NCI-H446 (cell line): Measurements from ENCODE around the gene MAP3K4.
"Not testable (repeated sequence)": the region's sequence is repeated elsewhere in the genome, so short reads cannot be mapped to it uniquely, and the experiment has no call there.

ENCODE experiments used
- DNase-seq, 2 experiments: peaks; one replicate each; lab custom pipeline; 2025; lab: John Stamatoyannopoulos, UW

The MAP3K4 gene

DNA sequence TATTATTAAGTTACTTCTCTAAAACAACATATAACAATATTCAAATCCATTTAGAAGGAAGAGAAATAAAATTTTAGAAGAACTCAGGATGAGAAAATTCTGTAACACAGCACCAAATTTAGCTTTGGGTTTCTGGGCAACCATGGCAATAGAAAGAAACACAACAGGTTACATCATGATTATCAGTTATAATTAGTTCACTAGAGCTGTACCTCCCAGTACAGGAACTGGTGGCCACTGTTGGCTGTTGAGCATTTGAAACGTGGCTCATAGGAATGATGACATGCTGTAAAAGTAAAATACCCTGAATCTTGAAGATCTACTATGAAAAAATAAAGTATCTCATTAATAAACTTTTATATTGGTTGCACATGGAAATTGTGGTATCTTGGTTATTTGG lies 23.7 kb upstream of the MAP3K4 start:
- no peak for DNase-seq

DNA sequence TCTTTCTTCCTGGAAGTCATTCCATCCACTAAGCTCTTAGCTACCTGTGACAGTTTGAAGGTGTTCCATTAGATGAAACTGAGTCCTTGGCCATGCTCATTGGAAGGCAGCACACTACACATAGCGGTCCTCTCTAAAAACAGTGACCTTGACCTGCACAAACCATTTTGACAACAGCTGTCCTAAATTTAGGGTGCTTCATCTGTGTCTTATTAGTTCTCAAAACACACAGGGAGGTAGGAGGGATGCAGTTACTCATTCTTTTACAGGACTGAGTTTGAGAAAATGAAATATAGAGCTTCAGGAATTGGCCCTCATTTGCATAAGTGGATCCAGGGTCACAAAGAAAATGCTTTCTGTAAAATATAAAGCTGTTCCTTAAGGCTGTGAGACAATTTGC lies 20.4 kb upstream of the MAP3K4 start:
- DNase-seq, result no peak

DNA sequence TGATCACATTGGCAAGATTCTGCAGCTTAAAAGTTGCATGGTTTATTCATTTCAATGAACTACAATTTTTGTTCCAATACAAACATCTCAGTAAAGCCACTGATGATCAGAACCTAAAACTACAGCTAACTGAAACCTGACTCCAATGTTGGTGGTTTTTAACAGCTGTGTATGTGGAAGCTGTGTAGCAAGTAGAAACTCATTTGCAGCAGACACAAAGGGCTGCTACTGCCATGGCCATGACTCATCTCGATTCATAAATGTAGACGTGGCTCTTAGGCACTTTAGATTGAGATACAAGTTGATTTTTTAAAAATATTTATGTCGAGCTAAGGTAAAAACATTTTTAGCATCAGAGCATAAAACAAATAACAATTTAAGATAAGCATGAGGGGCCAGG lies 19.5 kb upstream of the MAP3K4 start:
- DNase-seq, result peak in 1 of 2 experiments; percentile 21

DNA sequence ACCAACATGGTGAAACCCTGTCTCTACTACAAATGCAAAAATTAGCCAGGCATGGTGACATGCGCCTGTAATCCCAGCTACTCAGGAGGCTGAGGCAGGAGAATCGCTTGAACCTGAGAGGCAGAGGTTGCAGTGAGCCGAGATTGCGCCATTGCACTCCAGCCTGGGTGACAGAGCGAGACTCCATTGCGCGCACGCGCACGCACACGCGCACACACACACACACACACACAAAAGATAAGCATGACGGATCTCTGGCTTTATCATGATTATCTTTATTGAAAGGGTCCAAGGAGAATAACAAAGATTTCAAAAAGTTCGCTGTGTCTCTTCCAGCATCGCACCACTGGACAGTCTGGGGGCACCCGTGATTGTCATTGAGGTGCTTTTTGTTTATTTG lies 19.0 kb upstream of the MAP3K4 start:
- DNase-seq, result not testable (repeated sequence)

DNA sequence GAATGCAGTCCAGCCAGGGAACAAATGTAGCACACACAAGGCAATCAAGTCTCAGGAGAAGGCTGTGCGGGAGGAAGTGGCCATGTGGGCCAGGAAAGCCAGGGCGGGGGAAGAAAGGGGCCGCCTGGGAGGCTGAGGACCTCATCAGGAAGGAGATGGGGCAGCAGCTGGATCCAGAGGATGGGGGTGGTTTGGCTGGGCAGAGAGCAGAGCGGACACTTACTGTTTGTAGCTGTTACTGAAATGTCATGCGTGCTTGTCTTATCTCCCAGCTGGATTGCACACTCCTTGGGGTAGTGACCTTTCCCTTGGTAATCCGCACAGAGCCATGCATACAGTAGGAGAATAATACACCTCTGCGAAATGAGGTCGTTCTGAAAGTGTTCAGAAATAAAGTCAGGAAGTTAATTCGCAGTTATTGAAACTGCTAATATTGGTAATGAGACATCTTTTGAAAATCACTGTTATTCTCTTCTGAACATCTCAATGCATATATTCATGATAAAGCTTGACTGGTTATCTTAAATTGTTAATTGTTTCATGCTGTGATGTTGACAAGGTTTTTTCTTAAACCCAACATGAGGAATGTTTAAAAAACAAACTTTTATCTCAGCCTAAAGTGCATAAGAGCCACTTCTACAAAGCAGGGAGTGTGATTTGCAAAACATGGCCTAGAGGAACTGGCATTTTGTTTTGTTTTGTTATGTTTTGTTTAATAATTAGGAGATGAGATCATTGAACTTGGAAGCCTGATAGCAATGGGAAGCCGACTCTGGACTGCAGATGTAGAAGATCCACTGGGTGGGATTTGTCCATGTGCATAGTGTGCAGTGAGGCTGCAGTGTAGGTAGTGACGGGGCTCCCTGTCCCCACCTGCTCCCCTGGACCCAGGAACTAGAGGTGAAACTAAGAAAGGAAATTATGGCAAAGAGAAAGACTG lies 18.0 kb upstream of the MAP3K4 start:
- DNase-seq, result no peak

DNA sequence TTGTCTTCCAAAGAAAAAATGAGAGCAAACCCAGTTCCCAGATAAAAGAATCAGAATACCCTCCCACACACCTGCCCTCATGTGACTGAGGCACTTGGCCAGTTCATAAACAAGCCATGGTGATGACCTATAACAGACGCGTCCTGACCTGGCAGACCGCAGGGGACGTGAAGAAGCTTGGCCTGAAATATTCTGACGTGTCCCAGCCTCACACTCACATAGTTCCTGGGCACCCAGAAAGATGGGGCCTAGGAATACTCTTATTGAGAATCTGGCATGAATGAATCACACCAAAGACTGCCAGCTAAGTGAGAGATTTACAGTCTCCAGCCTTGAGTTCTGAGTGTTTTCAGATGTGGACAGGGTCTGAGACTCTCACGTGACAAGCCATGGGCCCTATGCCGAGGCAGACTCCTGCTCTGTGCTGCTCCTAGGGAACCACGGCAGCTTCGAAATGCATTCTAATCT lies 17.2 kb upstream of the MAP3K4 start:
- DNase-seq, result peak in 1 of 2 experiments; percentile 61

DNA sequence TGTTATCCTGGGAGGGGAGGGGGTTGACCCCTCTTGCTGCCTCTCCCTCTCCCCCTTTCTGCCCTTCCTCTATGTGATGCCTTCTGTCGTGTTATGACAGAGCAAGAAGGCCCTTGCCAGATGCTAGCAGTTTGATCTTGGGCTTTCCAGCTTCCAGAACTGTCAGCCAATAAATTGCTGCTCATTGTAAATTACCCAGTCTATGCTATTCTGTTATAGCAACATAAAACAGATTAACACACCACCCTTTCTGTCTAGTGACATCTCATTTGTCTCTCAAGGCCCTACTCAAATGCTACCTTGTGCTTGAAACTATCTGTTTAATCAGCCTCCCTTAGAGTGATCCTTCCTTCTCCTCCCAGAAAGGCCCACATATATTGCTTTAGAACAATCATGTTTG lies 16.4 kb upstream of the MAP3K4 start:
- DNase-seq, result peak in 1 of 2 experiments; percentile 13

DNA sequence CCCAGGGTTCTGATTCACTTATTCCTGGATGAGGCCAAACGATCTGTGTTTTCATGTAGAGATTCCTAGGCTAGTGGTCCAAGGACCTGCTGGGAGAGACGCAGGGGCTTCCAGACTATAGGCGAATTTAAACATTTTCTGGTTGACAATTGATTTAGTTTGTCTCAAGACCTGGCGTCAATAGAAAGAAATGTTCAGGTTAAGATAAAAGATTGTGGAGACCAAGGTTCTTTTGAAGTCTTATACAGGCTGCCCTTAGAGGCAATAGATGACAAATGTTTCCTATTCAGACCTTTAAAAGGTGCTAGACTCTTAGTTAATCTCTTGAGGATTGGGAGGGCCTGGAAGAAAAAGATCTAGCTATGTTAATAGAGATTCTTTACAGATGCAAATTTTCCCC lies 15.6 kb upstream of the MAP3K4 start:
- DNase-seq, result not testable (repeated sequence)

DNA sequence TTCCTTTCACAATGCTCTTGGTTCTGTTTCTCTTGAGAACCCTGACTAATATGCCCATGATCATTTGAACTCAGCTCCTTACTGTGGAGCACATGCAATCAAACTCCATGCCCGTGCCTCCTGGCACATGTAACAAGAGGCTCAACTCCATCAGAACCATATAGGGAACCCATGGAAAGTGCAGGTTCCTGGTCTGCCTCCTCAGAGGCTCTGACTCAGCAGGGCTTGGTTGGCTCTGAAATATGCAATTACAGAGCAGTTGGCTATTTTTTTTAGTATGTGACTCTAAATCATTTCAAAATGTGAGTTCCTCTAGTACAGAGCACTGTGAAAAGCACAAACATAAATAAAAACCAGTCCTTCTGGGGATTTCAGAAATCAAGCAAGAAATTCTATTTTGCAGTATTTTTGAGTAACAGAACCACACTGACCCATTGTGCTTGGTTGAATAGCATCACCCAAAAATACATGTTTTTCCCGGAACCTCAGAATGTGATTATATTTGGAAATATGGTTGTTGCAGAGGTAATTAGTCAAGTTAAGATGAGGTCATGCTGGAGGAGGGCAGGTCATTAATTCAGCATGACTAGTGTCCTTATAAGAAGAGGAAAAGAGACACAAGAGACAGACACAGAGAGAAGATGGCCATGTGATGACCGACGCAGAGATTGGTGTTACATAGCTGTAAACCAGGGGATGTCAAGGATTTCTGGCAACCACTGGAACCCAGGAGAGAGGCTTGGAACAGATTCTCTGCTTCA lies 13.2 kb upstream of the MAP3K4 start:
- no peak for DNase-seq

DNA sequence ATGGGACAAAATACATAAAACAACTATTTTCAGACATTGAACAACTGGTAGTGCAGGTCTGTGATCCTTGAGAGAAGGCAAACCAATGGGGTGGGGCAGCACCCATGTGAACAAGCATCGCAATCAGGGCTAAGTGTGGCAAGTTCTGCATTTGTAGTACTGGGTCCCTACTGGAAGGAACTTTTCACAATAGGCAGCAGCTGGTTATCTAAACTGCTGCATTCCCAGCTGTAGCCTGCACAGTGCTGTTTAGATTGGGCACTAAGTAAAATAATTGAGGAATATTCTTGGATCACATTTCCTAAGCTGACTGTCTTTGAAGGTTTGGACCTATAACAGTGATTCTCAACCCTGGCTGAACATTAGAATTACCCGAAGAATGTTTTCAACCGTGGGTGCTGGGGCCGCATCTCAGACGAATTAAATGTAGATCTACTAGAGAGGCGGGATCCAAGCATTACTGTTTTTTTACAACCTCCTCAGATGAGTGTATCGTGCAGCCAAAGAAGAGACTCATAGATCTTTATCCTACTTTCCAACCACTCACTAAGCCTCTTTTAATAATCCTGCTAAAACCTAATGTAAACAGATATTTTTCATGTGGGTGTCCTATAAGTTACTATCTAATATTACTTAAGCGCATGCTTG lies 12.4 kb upstream of the MAP3K4 start:
- DNase-seq, result no peak

DNA sequence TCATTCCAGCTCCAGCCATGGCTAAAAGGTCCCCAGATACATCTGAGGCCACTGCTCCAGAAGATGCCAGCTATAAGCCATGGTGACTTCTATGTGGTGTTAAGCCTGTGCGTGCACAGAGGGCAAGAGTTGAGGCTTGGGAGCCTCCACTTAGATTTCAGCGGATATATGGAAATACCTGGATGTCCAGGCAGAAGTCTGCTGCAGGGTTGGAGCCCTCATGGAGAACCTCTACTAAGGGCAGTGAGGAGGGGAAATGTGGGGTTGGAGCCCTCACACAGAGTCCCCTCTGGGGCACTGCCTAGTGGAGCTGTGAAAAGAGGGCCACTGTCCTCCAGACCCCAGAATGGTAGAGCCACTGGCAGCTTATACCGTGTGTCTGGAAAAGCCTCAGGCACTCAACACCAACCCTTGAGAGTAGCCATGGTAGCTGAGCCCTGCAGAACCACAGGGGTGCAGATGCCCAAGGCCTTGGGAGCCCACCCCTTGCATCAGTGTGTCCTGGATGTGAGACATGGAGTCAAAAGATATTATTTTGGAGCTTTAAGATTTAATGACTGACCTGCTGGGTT lies 8.1 kb upstream of the MAP3K4 start:
- DNase-seq, result not testable (repeated sequence)

DNA sequence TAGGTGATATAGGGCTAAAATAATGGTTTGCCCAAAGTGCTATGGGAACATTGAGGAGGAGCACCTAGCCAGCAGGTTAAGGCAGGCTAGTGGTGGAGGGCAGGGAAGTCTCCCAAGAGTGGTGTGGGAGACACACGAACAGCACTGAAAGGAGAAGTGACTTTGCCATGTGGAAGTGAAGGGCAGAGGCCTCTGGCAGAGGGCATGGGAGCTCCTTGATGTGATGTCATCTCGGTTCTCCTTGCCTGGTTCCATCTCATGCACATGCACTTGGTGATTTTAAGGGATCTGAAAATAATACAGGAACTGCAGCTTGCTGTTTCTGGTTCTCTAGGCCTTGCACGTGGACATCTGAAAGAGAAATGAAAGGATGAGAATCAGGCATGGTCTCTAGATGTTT lies 4.7 kb upstream of the MAP3K4 start:
- no peak for DNase-seq

DNA sequence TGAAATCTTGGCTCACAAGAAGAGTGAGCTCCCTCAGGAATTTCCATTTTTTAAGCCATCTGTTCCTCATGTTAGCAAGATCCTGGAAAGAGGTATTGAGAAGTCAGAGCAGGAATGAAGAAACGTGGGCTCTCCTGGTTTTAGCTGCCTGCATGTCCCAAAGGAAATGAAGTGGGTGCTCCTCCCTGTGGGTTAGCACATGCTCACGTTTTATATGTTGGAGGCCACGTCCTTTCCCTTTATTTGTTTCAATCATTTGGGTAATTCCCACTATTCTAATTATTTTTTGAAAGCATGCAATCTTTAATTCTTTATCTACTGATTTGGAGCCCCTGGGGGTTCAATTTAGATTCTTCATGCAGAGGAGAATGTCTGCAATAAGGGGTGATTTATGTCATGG lies 4.3 kb upstream of the MAP3K4 start:
- peak in 1 of 2 experiments; percentile 27 for DNase-seq

DNA sequence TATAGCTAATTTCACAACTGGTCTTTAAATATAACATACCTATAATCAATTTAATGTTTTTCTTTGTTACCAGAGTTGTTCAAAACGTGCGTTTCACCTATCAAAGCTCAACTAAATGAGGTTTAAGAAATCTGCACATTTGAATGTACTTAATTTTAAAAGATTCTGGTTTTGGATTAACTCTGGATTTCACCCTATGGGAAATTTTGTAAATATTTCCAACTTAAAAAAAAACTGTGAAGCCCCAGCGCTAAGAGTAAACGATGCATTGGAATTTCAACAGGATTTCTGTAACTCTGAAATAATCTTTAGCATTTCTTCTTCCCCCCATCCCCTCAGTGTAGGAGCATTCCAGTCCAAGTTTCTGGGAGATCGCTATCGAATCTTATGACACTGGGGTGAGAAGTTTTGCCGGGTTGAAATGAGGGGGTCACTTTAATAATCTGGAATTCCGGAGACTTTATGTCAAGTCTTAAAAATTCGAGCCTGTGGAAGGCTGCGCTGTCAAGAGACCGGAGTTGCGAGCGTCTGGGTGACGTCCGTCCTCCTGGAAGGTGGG lies 643 bp upstream of the MAP3K4 start:
- no peak for DNase-seq

DNA sequence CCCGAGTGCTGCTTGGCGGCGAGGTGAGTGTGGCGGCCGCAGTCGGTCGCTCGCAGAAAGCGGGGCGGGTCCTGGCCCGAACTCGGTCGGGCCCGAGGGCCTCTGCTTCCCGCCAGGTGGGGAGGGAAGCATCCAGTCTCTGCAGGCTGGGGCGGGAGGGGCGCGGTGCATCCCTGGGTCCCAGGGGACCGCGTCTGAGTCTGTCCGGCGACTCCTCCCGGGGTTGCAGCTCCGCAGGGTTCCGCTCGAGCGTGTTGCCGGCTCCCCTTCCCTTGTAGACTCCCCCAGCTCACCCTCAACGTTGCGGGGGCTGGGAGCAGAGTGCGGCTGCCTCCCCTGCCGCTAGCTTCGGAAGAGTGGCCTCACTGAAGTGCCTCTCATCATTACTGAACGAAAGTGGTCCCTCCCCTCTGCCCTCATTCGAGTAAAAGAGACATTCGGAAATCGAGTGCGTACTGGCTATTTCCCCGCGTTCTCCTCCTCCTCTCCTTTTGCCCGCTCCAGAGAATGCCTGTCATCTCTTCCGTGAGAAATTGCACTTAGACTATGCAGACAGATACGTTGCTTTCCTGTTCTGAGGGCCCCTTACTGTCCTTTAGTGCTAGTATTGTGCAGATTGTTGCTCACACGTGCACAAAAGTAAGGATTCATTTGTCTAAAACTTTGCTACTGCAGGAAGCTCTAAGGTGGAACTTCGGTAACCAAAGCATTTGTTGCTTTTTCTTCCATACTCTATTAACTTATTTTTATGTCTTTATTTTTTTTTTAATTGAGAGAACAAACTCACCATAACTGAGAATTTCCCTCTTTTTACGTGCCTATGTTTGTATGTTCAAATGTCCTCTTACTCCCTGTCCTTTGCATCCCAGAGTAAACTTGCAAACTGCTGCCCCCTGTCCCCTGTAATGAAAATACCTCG lies 751 bp downstream of the MAP3K4 start:
- peak; percentile 45 to 58 for DNase-seq

DNA sequence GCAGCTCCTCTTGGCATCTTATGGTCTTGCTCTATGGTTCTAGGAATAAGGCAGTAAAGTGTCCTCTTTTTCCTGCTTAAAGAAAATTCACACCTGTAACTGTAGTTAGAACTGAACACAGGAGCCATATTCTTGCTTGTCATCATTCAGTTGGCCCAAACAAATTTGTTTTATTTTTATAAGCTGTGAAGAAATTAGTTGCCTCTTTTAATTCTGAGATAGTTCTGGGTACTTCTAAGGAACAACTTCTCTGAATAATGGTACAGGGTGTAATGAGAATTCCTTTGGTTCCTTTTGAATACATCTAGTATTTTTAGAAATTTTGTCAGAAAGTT lies 1.4 kb downstream of the MAP3K4 start:
- DNase-seq, result no peak

DNA sequence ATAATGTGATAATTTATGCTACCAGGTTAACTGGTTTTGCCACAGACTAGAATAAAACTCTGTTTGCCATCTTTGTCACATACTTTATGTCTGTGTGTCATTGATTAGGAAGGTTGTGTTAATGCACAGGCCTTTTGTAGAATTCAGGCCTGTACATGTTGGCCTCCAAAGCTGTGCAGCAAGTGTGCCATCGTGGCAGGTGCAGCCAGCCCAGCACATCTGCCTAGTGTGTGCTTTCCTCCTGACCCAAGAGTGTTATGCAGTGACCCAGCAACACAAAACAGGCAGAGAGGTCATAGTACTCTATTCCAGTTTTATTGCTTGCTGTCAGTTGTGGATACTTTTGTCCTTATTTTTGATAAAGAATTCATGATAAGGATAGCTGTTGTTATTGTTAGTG lies 3.7 kb downstream of the MAP3K4 start:
- DNase-seq, result no peak

DNA sequence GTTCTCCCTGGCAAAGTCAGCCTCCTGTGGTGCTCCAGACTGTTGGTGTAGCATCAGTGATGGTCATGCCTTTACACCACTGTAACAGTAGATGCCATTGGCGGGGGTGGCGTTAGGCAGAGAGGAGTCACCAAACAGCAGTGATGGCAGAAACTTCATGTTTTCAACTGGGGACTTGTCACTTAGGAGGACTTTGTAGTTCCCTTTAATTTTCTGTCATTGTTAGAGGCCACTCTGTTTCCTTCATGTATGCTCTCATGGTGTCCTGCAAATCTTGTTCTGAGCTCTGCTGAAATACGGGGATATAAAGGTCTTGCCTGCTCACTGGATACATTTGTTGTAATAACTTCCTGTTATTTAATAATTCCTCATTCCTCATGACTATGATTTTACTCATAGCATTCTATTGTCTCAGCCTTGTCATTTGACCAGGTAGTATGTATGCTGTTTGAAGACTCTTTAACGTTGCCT lies 4.6 kb downstream of the MAP3K4 start:
- DNase-seq, result no peak

DNA sequence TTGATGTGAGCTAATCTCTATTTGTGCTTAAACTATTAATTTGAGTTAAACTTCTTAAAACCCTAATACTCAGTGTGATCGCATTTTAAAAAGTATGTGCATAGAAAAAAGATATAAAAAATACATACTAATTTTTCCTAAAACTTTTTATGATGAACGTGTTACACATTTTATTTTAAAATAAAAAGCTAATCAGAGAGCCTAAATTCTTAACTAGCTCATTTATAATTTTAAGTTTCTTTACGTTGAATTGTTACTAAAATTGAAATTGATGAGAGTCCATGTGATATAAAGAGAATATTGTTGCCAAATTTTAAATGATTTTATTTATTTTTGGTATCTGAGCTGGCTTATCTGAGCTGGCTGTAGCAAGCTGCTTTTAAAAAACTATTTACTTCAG lies 6.6 kb downstream of the MAP3K4 start:
- no peak for DNase-seq

DNA sequence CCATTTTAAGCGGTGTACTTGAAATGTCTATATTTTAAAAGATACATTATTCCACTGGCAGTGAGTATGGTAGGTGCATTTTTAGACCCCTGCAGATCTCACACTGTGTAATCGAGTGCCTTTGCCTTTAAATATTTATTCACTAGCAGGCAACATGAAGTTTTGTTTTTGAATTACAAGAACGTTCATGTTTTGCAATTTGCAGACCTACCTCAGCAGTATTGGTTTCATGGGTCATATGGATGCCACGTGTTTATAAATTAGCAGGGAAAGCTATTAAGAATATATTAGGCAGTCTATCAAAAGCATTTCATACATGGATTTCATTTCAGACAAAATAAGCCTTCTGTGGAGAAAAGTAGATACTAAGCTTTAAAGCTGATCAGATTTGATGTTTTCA lies 7.2 kb downstream of the MAP3K4 start:
- DNase-seq, result no peak

DNA sequence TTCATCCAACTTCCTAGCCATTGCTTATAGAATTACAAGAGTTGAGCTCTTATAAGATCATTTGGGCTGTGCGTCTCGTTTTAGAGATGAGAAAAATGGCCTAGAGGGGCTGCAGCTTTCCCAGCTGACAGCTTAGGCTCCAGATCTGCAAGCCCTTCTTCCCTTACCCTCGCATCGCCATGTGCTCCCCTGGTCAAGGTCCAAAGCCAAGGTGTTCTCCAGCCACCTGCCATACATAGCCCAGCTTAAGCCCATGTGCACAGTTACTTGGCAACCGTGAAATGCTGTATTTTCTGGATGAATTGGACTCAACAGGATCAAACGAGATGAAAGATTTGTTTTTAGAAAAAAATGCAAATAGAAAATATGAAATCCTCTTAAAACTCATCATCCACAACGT lies 7.9 kb downstream of the MAP3K4 start:
- DNase-seq, result no peak
